GM23338 (cell line): Measurements from ENCODE around the gene SESN2.

ENCODE experiments used
- CREB1 ChIP-seq: fragments of 250-450 bp; sonication (Bioruptor Pico); IDR thresholded peaks from 2 replicates; pipeline ENCODE4 v1.5.0; 2020; ENCODE audit warnings: low read depth, mild to moderate bottlenecking, moderate library complexity
- CTCF ChIP-seq, 2 experiments: fragments of 200-600 bp in 1 of 2; sonication (generic) in 1 of 2; conservative IDR thresholded peaks; 2 replicates each; pipeline versions ENCODE4 v1.5.1 to v1.6.1; 2016 to 2017; ENCODE audit warnings: antibody characterized with exemption in 2 of 2, low read depth in 2 of 2, mild to moderate bottlenecking in 2 of 2, moderate library complexity in 1 of 2
- EZH2 ChIP-seq: fragments of 200-600 bp; sonication (generic); IDR thresholded peaks from one replicate; pipeline ENCODE4 v1.8.0; 2017; ENCODE audit warnings: antibody characterized with exemption, mild to moderate bottlenecking, low read depth; ENCODE audit not compliant: unreplicated experiment
- EZH2phosphoT487 ChIP-seq: fragments of 200-600 bp; sonication (generic); IDR thresholded peaks from one replicate; pipeline ENCODE4 v1.8.1; 2018; ENCODE audit warnings: antibody characterized with exemption; ENCODE audit not compliant: unreplicated experiment
- NANOG ChIP-seq: IDR thresholded peaks from 2 replicates; pipeline ENCODE4 v1.6.1; 2016; ENCODE audit warnings: antibody characterized with exemption, borderline replicate concordance
- ZNF114 ChIP-seq: fragments of 250-450 bp; sonication (Bioruptor Pico); IDR thresholded peaks from 2 replicates; pipeline ENCODE4 v1.5.0; 2020; ENCODE audit warnings: mild to moderate bottlenecking, moderate library complexity

- no peak for TF ChIP-seq CTCF (conservative IDR thresholded peaks at IDR 0.05; ENCODE audit: low read depth in 2 of 2)
- no peak for TF ChIP-seq EZH2phosphoT487
- no peak for TF ChIP-seq EZH2
- no peak for TF ChIP-seq CREB1 (CRISPR knock-in tag)
- no peak for TF ChIP-seq NANOG
- no peak for TF ChIP-seq ZNF114 (CRISPR knock-in tag)
These were observed 54.6 kb downstream of the SESN2 start for GRCh38 chr1:28313702-28314546.
